Measurements from ENCODE around the gene SOWAHA. TPM values are rescaled to one million over a fixed set of nuclear protein-coding genes. Genes with fewer than 3 reads are reported as not detected.
A peak's percentile ranks its signal among the peaks of the same experiment; 100 is the strongest.

SOWAHA gene
- total RNA-seq, 1 donor, result under 0.01 TPM

DNA sequence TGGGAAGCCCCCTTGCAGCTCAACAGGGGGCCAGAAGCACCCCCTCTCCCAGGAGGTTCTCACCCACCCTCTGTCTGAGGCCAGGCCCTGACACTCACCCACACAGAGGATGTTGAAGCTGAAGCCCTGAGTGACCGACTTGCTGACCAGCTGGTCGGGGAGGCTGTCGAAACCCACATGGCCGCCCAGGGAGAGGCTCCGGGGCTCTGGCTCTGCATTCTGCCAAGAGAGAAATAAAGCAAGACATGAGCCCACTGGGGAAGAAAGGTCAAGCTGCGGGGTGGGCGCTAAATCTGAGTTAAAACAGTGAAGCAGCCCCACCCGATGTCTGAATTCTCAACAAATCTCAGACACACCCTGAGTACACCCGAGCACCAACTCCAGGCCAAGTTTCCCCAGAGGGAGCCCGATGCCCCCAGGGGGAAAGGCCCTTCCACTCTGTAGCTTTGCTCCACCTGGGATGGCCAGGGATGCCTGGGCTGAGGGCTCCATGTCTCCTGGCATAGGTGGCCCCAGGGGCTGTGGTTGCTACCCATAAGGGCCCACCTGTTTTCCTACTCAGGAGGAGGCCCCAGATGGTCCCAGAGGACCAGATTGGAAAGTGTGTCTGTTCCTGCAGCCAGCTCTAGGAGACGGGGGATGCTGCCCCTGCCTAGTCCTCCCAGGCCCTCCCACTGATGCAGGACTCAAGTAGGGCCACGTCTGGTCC is 47.6 kb upstream of the SOWAHA start:
- Histone ChIP-seq H4K20me1 (ENCODE audit: insufficient read depth, low read length) (peaks cover 40% of the 10 kb centered on the region), H2AFZ (ENCODE audit: low read length) (no peak overlapping the region), H3K36me3 (ENCODE audit: insufficient read depth, low read length) (peaks cover 27% of the 10 kb centered on the region), H3K27me3 (ENCODE audit: insufficient read depth, low read length) (no peaks in the 10 kb centered on the region), H3K4me1 (ENCODE audit: insufficient read depth, low read length) (peaks cover 13% of the 10 kb centered on the region), H3K79me2 (ENCODE audit: insufficient read depth, low read length) (peaks cover 36% of the 10 kb centered on the region), H3K27ac (ENCODE audit: low read depth, low read length) (no peak overlapping the region), H3K9me3 (ENCODE audit: low read depth, low read length) (no peaks in the 10 kb centered on the region), H3K4me3 (ENCODE audit: insufficient read depth, low read length) (no peak overlapping the region), H3K4me2 (ENCODE audit: insufficient read depth, low read length) (no peak overlapping the region)
- TF ChIP-seq CTCF (IDR thresholded peaks at IDR 0.05; ENCODE audit: extremely low read depth, low read depth, low read length), result no peak
- DNase-seq (ENCODE audit: insufficient read length, low spot score, missing footprints), result peak; percentile 60

- Histone ChIP-seq H3K36me3 (ENCODE audit: insufficient read depth, low read length) (peaks cover 27% of the 10 kb centered on the region), H3K79me2 (ENCODE audit: insufficient read depth, low read length) (peaks cover 43% of the 10 kb centered on the region), H2AFZ (ENCODE audit: low read length) (no peak overlapping the region), H4K20me1 (ENCODE audit: insufficient read depth, low read length) (peaks cover 43% of the 10 kb centered on the region), H3K9me3 (ENCODE audit: low read depth, low read length) (no peaks in the 10 kb centered on the region), H3K27me3 (ENCODE audit: insufficient read depth, low read length) (no peaks in the 10 kb centered on the region), H3K4me1 (ENCODE audit: insufficient read depth, low read length) (peaks cover 13% of the 10 kb centered on the region), H3K4me3 (ENCODE audit: insufficient read depth, low read length) (no peak overlapping the region), H3K4me2 (ENCODE audit: insufficient read depth, low read length) (no peak overlapping the region), H3K27ac (ENCODE audit: low read depth, low read length) (no peak overlapping the region)
- peak; percentile 57 for DNase-seq (ENCODE audit: insufficient read length, low spot score, missing footprints)
- TF ChIP-seq CTCF (IDR thresholded peaks at IDR 0.05; ENCODE audit: extremely low read depth, low read depth, low read length), result no peak
Observed at GRCh38 chr5:132766020-132766805, 46.9 kb upstream of the SOWAHA start.

DNA sequence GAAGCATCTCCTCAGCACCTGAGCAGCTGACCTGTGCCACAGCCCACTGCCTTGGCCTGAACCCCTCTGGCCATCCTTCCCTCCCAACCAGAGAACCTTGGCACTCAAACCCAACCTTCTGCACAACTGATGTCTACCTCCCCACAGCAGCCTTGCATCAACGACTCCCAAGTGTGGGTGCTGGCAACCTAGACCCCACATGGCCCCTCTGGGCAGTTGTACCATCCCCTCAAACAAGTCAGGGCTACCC is 46.4 kb upstream of the SOWAHA start:
- Histone ChIP-seq H3K9me3 (ENCODE audit: low read depth, low read length) (no peaks in the 10 kb centered on the region), H3K4me1 (ENCODE audit: insufficient read depth, low read length) (peaks cover 17% of the 10 kb centered on the region), H3K27me3 (ENCODE audit: insufficient read depth, low read length) (no peaks in the 10 kb centered on the region), H3K4me2 (ENCODE audit: insufficient read depth, low read length) (no peak overlapping the region), H4K20me1 (ENCODE audit: insufficient read depth, low read length) (peaks cover 46% of the 10 kb centered on the region), H2AFZ (ENCODE audit: low read length) (no peak overlapping the region), H3K36me3 (ENCODE audit: insufficient read depth, low read length) (peaks cover 24% of the 10 kb centered on the region), H3K79me2 (ENCODE audit: insufficient read depth, low read length) (peaks cover 45% of the 10 kb centered on the region), H3K4me3 (ENCODE audit: insufficient read depth, low read length) (no peak overlapping the region), H3K27ac (ENCODE audit: low read depth, low read length) (no peak overlapping the region)
- no peak for TF ChIP-seq CTCF (IDR thresholded peaks at IDR 0.05; ENCODE audit: extremely low read depth, low read depth, low read length)
- no peak for DNase-seq (ENCODE audit: insufficient read length, low spot score, missing footprints)

DNA sequence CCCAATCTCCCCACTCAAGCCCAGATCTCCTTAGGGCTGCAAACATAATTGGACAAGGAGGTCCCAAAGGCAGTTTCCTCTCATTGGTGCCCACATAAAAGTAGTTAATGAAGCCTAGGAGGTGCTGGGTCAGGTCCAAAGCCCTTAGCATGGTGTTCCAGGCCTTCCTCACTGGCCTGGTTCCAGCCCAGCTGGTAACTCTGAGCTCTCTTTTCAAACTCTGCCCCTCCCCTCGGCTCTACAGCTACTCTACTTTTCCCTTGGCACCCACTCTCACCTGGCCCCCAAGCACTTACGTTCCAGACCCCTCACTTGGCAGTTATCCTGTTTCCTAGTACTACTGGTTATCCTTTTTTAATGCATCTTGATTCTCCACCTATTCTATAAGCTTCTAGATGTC is 46.0 kb upstream of the SOWAHA start:
- DNase-seq (ENCODE audit: insufficient read length, low spot score, missing footprints), result peak; percentile 37

More for the DNA sequence above, 46.0 kb upstream of the SOWAHA start:
- Histone ChIP-seq H3K4me3 (ENCODE audit: insufficient read depth, low read length) (no peak overlapping the region), H3K27ac (ENCODE audit: low read depth, low read length) (no peak overlapping the region), H2AFZ (ENCODE audit: low read length) (no peak overlapping the region), H3K36me3 (ENCODE audit: insufficient read depth, low read length) (peaks cover 21% of the 10 kb centered on the region), H3K4me1 (ENCODE audit: insufficient read depth, low read length) (peaks cover 21% of the 10 kb centered on the region), H3K79me2 (ENCODE audit: insufficient read depth, low read length) (peaks cover 49% of the 10 kb centered on the region), H3K9me3 (ENCODE audit: low read depth, low read length) (no peaks in the 10 kb centered on the region), H3K27me3 (ENCODE audit: insufficient read depth, low read length) (no peaks in the 10 kb centered on the region), H4K20me1 (ENCODE audit: insufficient read depth, low read length) (peaks cover 50% of the 10 kb centered on the region), H3K4me2 (ENCODE audit: insufficient read depth, low read length) (peak overlapping the region; percentile 37)
- TF ChIP-seq CTCF (IDR thresholded peaks at IDR 0.05; ENCODE audit: extremely low read depth, low read depth, low read length), result no peak
